ENCODE measurements around the gene IGSF9B.

Gene IGSF9B

DNA sequence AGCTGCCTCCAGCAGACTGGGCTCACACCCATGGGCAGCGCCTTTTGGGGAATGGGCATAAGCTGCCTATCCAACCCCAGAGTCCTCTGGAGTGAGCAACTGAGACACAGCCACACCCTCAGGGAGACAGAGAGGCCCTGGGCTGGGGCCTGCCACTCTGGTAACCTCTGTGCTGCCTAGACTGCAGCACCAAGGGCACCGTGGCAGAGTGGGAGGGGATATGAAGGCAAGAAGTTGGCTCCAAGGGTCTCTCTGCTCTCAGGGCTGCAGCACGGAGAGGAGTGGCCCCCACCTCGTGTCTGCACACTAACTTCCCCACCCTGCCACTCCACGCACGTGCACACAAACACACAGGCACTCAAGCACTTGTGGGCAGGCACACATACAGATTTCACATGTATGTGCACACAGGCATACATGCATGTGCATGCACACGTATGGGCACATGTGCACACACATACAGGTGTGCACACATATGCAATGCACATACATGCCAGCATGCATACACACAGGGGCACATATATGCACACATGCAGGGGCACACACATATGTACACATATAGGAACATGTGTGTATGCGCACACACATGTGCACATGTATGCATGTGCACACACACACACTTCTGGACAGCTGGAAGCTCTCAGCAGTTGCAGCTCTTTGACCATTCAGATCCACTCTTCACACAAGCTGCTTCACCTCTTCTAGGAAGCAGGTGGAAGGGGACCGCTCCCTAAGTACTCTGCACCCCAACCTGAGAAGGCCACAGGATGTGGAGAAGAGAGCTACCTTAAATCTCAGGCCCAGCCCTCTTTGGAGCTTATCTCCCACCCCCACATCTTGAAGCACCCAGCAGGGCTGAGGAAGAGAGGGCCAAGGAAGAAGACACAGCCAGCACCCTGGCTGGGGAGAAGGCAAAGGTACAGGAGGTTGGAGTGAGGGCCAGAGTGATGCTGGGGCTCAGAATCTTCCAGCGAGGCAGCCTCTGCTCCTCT, 4.3 kb downstream of the IGSF9B start:
- no peak for DNase-seq

DNA sequence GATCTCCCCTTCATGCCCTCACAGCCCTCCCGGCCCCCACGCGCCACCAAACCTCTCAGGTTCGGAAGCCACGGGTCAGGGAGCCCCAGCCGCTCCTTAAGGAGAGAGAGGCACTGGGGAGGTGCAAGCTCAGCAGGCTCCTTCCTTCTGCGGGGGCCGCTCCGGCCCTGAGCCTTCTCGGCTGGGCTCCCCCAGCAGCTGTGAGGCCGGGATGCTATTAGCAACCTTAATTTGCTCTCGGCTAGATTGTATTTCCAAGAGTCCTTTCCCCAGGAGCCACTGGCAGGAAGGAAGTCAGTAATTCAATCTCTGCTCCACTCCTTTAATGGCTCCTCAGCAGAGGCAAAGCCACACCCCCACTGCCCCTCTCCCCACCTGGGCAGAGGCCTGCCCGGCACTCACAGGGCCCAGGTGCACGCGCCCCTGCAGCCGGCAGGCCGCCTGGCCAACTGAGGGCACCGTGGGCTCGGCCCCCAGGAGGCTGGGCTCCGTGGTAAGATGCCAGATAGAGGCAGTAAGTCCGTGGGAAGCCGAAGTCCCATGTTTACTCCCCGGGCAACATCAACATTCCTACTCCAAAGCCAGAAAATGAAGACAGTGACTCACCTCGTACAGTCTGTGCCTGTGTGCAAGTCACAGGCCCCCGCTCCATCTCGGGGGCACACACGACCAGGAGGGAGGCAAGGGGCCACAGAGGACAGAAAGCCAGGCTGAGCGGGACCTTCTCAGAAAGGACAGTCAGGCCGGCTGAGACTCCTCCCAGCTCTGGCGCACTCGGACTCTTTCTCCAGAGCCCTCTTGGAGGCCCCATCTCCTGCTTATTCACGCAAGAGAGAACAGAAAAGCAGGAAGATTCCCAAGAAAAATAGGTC, 5.2 kb downstream of the IGSF9B start:
- DNase-seq: no peak

DNA sequence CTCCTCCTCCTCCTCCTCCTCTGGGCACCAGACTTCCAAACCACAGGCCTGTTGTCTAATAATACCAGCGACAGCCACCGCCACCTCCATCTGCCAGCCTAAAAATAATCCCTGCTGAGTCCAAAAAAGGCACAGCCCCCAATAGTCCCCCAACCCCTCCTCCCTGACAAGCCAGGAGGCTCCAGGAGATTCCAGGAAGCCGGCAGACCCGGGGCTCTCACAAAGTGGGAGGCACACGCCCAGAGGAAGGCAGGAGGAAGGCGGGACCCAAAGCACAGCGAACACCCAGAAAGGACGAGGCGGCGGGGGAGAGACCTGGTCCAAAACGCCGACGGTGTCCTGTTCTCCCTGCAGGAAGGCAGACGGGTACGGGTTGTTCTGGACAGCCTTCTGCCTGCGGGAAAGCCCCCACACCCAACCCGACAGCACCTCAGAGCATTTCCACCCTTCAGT, 5.9 kb downstream of the IGSF9B start:
- no peak for DNase-seq

- DNase-seq: no peak
These were observed 6.3 kb downstream of the IGSF9B start for GRCh38 chr11:133950421-133950820.

DNA sequence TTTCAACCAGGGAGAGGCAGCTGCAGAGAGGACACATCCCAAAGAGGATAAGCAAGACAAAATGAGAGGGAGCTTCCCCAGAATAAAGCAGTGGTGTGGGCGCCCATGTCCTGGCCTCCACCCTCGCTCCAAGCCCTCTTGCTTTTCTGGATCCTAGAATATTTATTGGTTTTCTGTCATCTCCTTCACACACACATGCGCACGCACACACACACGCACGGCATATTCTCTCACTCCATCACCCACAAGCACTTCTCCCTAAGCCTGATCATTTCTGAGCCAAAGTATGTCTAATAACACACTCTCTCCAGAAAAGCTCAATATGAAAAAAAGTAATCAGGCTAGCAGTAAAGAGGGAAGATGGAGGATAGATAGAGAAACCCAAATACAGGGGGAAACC, 7.6 kb downstream of the IGSF9B start:
- no peak for DNase-seq

- no peak for DNase-seq
These were observed 8.1 kb downstream of the IGSF9B start for GRCh38 chr11:133948711-133949110.

- DNase-seq: peak; percentile 82
These were observed 9.4 kb downstream of the IGSF9B start for GRCh38 chr11:133947321-133947756.

DNA sequence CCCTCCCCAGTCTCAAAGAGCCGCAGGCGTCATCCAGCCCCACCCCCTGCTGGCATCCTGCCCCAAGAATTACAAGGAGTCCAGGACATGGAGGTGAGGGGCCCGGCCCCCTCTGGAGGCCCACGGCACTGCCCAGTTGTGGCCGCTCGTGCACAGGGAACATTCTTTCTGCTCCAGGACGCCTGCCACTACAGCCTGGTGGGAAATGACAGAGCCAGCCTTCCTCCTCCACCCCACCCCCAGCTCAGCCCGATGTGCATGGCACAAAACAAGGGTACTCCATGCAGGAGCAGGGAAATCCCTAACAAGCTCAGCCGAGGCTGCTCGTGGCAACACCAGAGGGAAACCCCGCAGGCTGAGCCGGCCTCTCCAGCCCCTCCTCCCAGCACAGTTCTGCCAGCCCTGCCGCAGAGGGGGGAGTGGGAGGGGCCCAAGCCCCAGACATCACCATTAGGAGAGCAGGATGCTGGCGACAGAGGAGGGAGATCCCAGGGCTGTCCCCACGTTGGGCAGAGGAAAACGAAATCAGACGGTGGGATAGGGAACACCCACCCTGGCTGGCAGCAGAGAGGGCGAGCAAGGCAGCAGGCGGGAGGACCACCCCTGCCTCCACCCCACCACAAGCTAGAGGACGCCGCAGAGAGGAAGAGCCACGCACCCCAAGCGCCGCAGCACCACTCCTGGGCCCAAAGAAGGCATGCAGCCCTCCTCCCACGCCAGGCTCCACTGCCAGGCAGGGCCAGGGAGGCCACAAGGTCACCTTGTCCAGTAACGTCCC, 10.0 kb downstream of the IGSF9B start:
- DNase-seq: no peak

DNA sequence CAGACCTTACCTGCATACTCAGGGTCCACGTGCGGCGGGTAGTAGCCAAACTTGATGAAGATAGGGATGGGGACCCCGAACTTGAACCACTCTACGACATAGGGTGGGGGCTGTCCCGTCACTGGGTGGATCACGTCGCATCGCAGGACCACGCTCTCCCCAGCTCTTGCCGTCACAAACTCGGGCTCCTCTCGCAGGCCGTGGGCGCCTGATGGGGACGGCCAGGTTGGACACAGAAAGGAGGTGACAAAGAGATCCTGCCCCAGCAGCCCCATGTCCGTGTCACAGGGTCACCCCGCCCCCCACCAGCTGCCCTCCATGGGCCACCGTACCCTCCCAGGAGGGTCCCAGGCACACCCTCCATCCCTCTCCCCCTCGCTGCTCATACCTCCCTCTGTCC, 10.7 kb downstream of the IGSF9B start:
- DNase-seq: no peak

GRCh38 chr11:133945087-133945974, 11.4 kb downstream of the IGSF9B start:
- DNase-seq: peak; percentile 48

- no peak for DNase-seq
These were observed 12.6 kb downstream of the IGSF9B start for GRCh38 chr11:133943950-133944698.

GRCh38 chr11:133942577-133942976, 14.2 kb downstream of the IGSF9B start:
- DNase-seq: no peak

DNA sequence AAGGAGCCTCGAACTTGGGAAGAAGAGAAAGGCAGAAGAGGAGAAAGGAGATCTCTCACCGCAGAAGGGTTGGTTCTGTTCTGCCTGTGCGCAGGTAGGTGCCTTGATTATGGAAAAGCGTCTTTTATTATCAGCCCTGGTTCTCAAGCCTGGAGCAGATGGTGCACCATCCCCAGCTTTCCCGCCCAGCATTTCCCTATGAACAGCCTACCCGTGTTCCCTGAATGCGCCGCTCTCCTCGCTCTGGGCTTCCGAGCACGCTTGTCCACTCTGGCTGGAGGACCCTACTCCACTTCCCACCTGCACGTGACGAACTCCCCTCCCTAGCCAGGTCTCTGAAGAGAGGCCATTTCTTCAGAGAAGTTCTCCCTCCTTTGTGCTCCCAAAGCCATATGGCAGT, 15.2 kb downstream of the IGSF9B start:
- DNase-seq: no peak

GRCh38 chr11:133940034-133940433, 16.7 kb downstream of the IGSF9B start:
- no peak for DNase-seq

DNA sequence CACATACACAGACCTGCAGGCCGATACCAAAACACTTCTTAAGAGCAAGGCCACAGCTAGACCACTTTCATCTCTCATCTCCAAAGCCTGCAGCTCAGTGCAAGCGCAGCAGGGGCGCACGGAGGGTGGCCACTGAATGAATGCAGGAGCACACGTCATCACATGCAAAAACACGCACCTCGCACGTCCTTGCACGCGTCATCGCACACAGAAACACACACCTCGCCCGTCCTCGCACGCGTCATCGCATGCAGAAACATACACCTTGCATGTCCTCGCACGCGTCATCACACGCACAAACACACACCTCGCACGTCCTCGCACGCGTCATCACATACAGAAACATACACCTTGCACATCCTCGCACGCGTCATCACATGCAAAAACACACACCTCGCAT, 17.2 kb downstream of the IGSF9B start:
- DNase-seq: no peak

DNA sequence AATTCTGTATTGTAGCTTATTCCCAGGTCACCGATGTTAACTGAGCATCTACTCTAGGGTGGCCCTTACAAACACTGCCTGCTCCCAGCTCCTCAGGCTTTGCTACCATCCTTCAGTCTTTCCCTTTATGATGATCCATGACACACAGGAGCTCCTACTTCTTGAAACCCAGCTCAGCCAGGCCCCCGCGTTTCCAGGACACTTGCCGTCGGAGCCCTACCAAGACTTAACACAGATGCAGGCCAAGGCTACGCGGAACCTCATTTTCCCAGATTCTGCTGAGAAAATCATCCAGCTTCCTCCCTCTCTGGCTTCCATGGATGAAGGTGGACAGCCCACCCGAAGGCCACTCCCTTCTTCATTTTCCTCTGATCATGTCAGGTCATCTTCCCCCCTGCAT, 18.6 kb downstream of the IGSF9B start:
- no peak for DNase-seq

DNA sequence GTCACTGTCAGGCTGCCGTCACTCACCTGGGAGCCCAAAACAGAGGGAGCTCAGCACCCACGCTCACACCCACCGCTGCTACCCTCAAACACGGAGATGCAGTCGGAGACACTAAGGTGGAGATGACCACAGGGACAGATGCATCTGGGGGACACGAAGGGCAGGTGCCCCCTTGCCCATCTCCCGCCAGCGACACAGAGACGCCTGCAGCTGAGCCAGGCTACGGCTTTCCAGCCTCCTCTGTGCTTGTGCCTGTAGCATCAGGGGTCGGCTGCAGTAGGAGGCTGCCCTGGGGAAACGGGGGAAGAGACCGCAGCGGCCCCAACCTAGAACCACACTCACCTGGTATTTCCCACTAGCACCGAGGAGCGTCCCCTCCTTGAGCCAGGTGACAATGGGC, 19.3 kb downstream of the IGSF9B start:
- no peak for DNase-seq

DNA sequence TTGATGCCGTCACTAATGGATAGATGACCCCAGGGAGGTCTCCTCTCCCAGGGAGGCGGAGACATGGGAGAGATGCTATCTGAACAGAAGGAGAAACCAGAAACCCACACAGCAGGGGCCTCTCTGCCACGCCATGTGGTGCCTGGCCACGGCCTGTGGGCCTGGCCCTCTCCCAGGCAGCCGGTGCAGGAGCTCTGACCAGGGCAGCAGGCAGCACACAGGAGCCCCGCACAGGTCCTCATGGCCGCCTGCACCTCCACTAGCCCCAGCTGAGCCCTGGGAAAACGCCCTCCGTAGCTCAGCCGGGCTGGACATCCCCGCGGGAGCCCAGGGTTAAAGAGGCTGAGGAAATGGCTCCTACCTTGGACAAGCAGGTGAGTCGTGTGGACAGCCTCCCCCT, 19.8 kb downstream of the IGSF9B start:
- no peak for DNase-seq

DNA sequence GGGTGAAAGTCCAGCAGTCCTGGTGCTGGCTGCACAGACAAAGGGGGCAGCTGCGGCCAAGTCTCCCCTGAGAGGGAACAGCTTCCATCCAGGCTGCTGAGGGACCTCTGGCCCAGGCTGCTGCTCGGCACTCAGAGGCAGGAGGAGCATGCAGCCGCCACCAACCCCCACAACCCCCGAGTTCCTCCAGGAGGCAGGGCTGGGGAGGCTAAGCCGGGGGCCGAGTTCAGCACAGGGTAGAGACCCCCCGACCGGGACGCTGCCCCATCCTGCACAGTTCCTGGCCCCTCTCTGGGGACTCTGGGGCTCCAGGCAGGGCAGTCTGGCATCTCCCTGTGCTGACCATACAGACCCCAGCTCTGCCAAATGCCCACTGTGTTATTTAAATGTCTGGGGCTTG, 20.2 kb downstream of the IGSF9B start:
- DNase-seq: no peak

DNA sequence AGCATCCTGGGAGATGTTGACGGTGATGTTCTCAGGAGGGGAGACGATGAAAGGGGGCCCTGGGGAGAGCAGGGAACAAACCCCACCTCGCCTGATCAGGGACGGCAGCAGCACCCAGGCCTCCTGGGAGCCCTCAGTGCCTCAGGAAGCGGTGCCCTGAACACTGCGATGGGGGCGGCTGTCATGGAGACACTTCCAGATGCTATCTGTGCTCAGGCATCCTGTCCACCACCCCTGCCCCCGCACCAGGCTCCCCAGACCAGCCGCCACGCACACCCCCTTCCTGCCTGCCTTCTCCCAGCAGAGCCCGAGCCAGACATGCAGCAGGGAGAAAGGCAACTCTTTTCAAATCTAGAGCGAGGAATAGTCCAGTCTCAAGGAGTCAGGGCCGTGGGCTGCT, 20.6 kb downstream of the IGSF9B start:
- peak; percentile 22 for DNase-seq

DNA sequence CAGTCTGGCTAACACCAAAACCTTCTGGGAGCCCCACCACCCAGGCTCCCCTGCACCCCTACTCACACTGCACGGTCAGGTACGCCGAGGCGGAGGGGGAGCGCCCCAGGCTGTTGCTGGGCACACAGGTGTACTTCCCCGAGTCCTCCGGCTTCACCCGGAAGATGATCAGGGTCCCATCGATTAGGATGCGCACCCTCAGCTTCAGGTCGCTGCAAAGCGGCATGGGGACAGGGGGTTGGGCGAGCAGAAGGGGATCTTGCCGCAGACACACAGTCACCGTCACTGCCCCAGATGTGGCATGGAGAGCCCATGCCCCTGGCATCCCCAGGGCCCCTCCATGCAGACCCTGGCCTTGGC, 21.2 kb downstream of the IGSF9B start:
- DNase-seq: no peak
